ENCODE results near the gene DNAJC17.

DNAJC17 gene

DNA sequence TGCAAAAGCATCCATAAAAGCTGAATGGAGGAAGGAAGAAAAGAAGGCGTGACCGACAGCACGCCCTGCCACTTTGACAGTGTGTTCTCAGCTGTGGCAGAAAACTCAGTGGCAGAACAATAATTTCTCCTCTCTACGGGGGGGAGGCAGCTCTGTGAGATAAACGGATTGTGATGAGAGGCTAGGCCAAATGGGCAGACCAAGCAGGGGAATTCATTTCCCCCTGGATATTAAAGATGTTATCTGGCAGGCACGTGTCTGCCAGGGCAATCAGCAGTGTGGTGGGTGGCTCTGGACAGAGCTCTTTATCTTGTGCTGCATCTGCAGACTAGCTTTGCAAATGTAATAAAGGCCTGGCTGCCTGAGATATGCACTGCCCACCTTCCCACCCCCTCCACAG lies 50.3 kb downstream of the DNAJC17 start:
- no peak overlapping the region for H3K4me3 ChIP-seq (ENCODE audit: low read length)
- TF ChIP-seq ZNF274 (IDR thresholded peaks at IDR 0.05; ENCODE audit: low read depth, low read length) = no peak

DNA sequence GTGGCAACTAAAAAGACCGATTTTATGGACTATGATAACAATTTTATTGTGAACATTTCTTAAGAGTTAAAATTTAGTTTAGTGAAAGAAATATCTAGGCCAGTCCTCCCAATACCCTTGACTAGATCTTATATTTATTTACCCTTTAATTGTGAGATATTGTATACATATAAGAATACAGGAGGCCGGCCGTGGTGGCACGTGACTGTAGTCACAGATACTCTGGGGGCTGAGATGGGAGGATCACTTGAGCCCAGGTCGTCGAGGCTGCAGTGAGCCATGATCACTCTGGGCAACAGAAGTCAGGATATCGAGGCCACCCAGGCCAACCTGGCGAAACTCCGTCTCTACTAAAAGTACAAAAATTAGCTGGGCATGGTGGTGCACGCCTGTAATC lies 51.5 kb downstream of the DNAJC17 start:
- TF ChIP-seq ZNF274 (IDR thresholded peaks at IDR 0.05; ENCODE audit: low read depth, low read length) = no peak
- peak overlapping the region; percentile 61; the same call in 1 of the 2 replicates for H3K4me3 ChIP-seq (ENCODE audit: low read length)

DNA sequence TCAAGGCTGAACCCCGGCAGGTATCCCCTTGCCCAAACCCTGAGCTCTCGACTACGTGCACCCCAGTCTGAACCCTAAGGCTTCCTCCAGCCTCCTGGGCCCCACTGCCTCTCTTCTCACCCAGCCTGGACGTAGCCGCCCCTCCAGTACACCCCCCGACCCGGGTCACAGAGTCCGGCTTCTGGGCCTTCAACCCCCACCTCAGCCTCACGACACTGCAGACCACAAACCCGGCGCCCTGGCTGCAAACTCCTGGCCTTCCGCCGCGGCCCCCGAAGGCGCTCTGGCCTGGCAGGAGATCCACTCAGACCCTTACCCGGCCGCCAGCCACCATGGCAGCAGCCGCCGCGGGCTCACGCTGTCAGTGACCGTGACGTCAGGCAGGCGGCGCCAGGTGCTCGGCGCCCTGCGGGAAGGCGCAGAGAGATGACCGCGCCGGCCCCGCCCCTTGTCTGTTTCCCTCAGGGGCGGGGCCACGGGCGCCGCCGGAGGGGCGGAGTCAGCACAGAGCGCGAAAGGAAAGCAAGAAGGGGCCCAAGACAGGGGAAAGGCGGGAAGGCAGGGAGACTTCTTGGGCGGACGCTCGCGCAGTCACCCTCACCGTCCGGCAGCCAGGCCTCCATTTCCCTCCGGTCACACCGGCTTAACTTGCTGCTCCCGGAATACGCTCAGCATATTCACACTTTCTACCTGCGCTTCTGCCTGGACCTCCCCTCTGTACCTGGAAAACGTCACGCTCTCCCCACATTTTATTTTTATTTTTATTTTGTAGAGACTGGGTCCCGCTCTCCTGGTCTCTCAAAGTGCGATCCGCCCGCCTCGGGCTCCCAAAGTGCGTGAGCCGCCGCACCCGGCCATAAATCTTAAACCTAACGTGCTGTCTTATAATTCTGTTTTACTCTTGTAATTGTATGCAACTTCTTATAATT lies 52.1 kb downstream of the DNAJC17 start, which contains the start of gene RMDN3:
Gene RMDN3 (minus strand): TSS at position 372 of the 929 bp plus-strand sequence. CDS start 471 bp downstream, outside the sequence.
- peak within 1 kb of the TSS; percentile 81 for H3K4me3 ChIP-seq (ENCODE audit: low read length)
- TF ChIP-seq ZNF274 (IDR thresholded peaks at IDR 0.05; ENCODE audit: low read depth, low read length) = no peak

DNA sequence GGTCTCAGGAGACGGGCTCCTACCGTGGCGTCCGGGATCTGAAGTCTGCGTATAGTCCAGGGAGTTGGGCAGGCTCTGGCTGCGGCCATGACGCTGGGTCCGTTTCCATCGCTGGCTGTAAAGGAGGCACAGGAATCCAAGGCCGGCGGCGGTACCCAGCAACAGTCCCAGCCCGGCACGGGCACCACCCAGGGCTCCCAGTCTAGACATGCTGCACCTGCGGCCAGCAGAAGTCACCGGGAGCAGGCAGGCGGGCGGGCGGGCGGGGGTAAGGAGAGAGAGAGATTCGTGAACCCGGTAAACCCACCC lies 52.7 kb downstream of the DNAJC17 start:
- TF ChIP-seq ZNF274 (IDR thresholded peaks at IDR 0.05; ENCODE audit: low read depth, low read length) = no peak
- peak overlapping the region; percentile 81 for H3K4me3 ChIP-seq (ENCODE audit: low read length)

DNA sequence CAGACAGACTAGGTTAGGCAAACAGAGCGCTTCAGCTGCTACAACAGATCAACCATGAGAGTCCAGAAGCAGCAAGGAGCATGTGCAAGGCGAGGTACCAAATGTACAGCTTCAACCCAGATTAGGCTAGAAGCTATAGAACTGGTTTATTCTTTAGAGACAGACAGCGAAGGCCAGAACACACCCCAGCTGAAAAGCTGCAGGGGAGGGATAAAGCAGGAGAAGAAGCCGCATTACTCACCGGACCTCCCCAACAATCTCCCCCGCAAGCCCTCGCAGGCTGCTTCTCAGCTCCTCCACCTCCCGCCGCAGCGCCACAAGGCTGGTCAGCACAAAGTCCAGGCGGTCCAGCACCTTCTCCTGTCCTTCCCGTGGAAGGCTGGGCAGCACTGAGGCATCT lies 55.5 kb downstream of the DNAJC17 start:
- TF ChIP-seq ZNF274 (IDR thresholded peaks at IDR 0.05; ENCODE audit: low read depth, low read length) = no peak
- H3K4me3 ChIP-seq (ENCODE audit: low read length) = no peak overlapping the region

DNA sequence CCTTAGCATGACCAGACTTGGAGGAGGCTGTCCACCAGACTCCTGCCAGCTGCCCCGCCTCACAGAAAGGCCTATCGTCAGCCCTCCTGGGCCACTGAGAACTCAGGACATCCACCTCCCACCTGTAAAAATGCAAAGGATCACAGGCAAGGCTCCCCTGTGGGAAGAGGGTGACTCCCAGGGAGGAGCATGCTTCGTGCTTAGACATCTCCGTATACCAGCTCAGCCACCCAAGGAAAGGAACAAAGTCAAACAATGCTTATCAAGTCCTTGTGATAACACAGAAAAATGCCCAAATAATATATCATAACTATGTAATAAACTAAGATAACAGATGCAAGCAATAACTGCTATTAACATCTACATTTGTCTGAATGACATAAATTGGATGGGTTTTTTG lies 56.4 kb downstream of the DNAJC17 start:
- H3K4me3 ChIP-seq (ENCODE audit: low read length) = no peak overlapping the region
- TF ChIP-seq ZNF274 (IDR thresholded peaks at IDR 0.05; ENCODE audit: low read depth, low read length) = no peak

DNA sequence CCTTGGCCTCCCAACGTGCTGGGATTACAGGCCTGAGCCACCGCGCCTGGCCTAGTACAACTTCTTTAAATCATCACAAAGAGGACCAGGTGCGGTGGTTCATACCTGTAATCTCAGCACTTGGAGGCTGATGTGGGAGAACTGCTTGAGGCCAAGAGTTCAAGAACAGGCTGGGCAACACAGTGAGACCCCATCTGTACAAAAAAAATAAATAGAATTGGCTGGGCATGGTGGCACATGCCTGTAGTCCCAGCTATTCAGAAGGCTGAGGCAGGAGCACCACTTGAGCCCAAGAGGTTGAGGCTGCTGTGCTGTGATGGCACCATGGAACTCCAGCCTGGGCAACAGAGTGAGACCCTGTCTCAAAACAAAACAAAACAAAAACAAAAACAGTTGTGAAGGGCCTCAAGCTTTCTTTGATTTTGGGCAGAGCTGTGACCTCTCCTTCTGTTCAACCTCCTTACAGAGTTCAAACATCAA lies 58.1 kb downstream of the DNAJC17 start:
- H3K4me3 ChIP-seq (ENCODE audit: low read length) = no peak overlapping the region
- TF ChIP-seq ZNF274 (IDR thresholded peaks at IDR 0.05; ENCODE audit: low read depth, low read length) = no peak

DNA sequence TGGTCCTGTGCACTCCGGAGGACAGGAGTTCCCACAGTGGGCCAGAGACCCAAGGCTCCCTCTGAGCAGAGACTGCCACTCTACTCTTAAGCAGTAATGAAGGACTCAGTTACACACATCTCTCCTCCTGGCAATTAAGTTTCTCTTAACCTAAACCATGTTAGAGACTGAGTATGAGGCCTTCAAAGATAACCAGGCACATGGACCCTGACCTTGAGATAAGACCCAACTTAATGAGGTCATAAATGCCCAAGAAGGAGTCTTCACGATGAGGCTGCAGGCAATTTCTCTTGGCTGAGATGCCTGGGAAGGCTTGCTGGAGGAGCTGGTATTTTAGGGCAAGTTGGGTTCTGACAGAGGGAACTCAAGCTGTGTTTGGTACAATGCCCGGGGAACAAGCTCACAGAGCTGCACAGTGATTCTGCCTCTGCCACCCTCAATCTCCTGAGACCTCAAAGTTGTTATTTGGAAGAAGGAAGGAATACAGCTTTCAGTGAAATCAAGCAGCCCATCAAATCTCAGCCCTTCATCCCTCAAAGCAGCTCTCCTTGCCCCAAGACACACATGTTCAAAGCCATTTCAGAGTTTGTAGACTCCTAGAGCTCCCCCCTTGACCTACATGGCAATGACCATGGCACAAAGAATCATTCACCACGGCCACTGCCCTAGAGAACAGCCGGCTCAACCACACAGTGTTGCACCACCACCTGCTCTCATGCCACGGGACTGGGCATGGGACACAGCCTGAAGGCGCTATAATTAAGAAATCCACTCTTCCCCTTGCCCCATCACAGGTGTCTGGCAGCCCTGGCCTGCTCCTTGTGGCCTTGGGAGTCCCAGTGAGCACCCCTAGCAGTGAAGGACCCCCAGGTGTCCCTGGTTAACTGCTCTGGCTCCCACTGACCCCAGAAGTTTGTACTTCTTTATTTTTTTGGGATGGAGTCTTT lies 59.3 kb downstream of the DNAJC17 start:
- H3K4me3 ChIP-seq (ENCODE audit: low read length) = no peak overlapping the region
- no peak for TF ChIP-seq ZNF274 (IDR thresholded peaks at IDR 0.05; ENCODE audit: low read depth, low read length)

DNA sequence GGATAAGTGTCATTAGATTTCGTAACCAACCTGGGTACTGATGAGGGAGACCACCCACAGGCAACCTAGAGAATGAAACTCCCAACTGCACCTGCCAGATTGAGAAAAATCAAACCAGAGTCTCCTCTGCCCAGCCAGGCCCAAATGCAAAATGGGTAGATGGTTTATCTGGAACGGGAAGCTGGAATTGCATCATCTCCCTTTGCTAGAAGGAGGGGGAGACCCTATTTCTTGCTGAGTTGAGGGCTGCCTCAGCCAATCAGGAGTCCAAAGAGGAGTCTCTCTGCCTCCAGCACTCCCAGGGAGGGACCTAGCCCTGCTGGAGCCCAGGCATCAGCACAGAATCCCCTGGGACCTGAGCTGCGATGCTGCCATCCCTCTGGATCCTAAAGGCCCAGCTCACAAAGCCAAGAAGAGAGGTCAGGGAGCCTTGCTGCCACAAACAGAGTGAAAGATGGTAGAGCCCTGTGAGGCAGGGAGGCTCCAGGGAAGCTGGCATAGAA lies 60.3 kb downstream of the DNAJC17 start:
- H3K4me3 ChIP-seq (ENCODE audit: low read length) = no peak overlapping the region
- no peak for TF ChIP-seq ZNF274 (IDR thresholded peaks at IDR 0.05; ENCODE audit: low read depth, low read length)

DNA sequence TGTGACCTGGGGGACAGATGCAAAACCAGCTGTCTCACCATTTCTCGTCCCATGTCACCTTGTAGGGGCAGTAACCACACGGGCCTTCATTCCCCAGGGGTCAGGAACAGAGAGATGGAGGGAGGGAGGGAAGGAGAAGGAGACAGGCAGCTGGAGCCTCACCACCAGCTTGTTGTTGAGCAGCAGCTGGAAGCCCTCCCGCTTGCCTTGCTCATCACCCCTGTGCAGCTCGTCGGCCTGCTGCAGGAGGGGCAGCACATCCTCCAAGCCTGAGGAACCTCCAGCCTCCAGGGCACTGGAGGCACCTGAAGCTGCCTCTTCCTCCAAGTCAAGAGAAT lies 62.5 kb downstream of the DNAJC17 start:
- no peak for TF ChIP-seq ZNF274 (IDR thresholded peaks at IDR 0.05; ENCODE audit: low read depth, low read length)
- H3K4me3 ChIP-seq (ENCODE audit: low read length) = no peak overlapping the region

DNA sequence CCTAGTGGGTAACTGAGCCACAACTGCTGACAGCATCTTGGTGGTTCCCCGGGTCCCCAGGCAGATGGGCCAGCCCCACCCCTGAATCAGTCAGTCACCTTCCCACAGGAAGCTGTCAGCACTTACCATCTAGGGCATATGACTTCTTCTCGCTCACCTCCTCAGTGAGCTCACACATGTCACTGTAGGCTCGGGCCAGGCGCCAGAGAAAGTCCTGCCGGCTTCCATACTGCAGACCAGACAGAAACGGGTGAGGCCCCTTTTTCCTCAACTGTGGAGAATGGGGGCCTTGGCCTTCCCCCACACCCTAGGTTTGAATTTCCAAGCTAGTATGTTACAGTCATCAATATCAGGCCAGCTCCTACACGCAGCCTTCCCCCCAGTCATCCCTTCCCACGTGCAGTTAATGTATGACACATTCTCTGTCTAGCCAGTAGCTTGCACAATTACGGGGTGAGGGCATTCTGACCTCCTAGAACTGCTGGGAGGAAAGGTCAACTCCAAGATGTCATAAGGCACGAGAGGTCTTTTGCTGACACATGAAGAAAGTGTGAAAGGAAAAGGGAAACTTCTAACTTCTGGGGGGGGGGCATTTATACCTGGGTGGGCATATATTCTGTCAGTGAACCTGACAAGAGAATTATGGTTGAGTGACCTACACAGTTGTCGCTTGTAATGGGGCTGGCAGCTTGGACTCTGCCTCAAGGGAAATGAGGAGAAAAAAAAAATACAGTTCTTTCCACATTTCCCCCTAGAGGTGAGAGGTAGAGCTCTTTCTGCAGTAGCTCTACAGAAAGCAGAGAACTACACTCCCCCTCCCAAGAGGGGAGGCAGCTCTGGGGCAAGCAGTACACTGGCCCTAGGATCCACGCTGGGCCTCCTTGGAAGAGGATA lies 63.1 kb downstream of the DNAJC17 start:
- no peak for TF ChIP-seq ZNF274 (IDR thresholded peaks at IDR 0.05; ENCODE audit: low read depth, low read length)
- H3K4me3 ChIP-seq (ENCODE audit: low read length) = no peak overlapping the region

DNA sequence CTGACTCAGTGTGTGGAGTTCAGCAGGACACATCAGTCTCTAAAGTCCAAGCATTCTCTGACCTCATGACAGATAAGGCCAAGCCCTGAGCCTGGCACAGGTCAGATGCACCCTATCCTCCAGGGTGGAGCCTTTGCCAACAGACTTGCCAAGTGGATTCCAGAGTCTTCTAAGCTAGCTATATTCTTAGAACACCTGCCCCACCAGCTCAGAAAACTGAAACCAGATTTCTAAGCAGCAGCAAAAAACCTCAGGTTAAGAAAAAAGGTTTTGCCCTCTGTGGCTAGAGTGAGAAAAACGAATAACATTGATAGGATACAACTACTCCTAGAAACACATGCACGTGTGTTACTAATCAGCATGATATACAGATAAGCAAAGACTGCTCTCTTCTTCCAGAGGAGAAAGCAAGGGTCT lies 63.8 kb downstream of the DNAJC17 start:
- TF ChIP-seq ZNF274 (IDR thresholded peaks at IDR 0.05; ENCODE audit: low read depth, low read length) = no peak
- H3K4me3 ChIP-seq (ENCODE audit: low read length) = no peak overlapping the region

DNA sequence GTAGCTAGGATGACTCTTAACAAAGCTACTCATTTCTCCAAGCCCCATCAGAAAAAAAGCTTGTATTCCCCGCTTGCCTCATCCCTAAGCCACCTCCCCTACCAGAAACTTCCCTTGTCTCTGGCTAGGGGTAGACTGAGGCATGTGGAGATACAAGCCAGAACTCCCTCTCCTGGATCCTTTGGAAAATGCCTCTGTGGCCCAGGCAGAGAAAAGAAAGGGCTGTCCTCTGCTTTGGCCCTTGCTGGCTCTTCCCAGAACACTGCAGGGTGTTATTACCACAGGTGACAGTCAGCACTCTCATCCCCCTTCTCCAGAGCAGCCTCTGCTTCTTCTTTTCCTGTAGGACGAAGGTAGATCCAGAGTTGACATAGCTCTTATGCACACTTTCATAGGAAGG lies 67.4 kb downstream of the DNAJC17 start:
- TF ChIP-seq ZNF274 (IDR thresholded peaks at IDR 0.05; ENCODE audit: low read depth, low read length) = no peak

More for the DNA sequence above, 67.4 kb downstream of the DNAJC17 start:
- H3K4me3 ChIP-seq (ENCODE audit: low read length) = no peak overlapping the region

Data from GM08714 (cell line).